Natural killer cell treated with Interleukin-12 subunit alpha and Interleukin-12 subunit beta and Interleukin-15 and Interleukin-18, amount 100 ng/mL, for 72 hours (primary cell): ENCODE measurements around the gene SLC13A4. TPM values are rescaled to one million over a fixed set of nuclear protein-coding genes. Genes with fewer than 3 reads are reported as not detected.
"Not testable (repeated sequence)": the region's sequence is repeated elsewhere in the genome, so short reads cannot be mapped to it uniquely, and the experiment has no call there.

Experiments
- ATAC-seq, 2 donors: fragments of 150-1000 bp; cut with Tn5 transposase in 1 of 2; sonication (Bioruptor Pico), chemical (Tn5 transposase) in 1 of 2; 2 replicates each; pipeline ENCODE4 v1.10.0; 2021
- DNase-seq: peaks from one replicate; pipeline ENCODE4 v3.0.0; 2022; ENCODE audit warnings: low spot score
- H3K27ac Mint-ChIP-seq, 2 donors: 1 replicate in 1 of 2; 2 replicates in 1 of 2; pipeline ENCODE4 v1.8.0; 2022; ENCODE audit warnings: mixed read lengths in 2 of 2, mild to moderate bottlenecking in 1 of 2, moderate library complexity in 1 of 2
- H3K27me3 Mint-ChIP-seq, 2 donors: 1 replicate in 1 of 2; 2 replicates in 1 of 2; pipeline ENCODE4 v1.8.0; 2022; ENCODE audit warnings: mixed read lengths in 2 of 2
- H3K36me3 Mint-ChIP-seq: one replicate; pipeline ENCODE4 v1.8.0; 2022; ENCODE audit warnings: mixed read lengths
- H3K4me1 Mint-ChIP-seq, 2 donors: 1 replicate in 1 of 2; 2 replicates in 1 of 2; pipeline ENCODE4 v1.8.0; 2022; ENCODE audit warnings: low read depth in 2 of 2, mixed read lengths in 2 of 2, mild to moderate bottlenecking in 1 of 2
- H3K4me3 Mint-ChIP-seq: one replicate; pipeline ENCODE4 v1.8.0; 2022; ENCODE audit warnings: mixed read lengths
- H3K9me3 Mint-ChIP-seq: 2 replicates; pipeline ENCODE4 v1.8.0; 2022; ENCODE audit warnings: mixed read lengths
- total RNA-seq, 2 donors: library from RNA; stranded (reverse); gene quantifications; one replicate each; pipeline ENCODE4 v1.2.3, GENCODE V29; 2022

SLC13A4 gene
- total RNA-seq, 2 donors from 2014 or later = not detected

- Mint-ChIP-seq H3K9me3 (no peaks in the 10 kb centered on the region), H3K27ac (no peak overlapping the region), H3K27me3 (peaks cover 0 to 11% of the 10 kb centered on the region in 2 donors), H3K36me3 (no peaks in the 10 kb centered on the region), H3K4me1 (no peaks in the 10 kb centered on the region), H3K4me3 (no peak overlapping the region)
- DNase-seq = no peak
- ATAC-seq = no peak
Measured at GRCh38 chr7:135743907-135744731, 16.1 kb upstream of the SLC13A4 start.

DNA sequence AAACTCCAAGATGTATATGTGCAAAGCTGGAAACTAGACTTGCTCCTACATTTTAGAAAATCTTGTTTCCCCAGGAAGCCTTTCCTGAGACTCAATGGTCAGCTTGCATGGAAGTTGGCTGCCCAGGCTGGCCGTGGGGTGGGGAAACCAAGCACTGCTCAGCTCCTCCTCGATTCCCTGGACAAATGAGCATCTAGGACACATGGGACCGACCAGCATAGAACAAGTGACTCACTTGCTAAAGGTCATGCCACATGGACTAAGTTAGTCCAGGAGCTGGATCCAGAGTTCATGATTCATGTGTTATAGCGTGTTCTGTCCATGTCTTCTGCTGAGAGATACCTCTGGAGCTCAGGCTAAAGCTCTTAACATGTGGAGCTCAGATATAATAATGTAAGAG is 14.4 kb upstream of the SLC13A4 start:
- H3K36me3 Mint-ChIP-seq = no peaks in the 10 kb centered on the region
- no peaks in the 10 kb centered on the region for H3K9me3 Mint-ChIP-seq
- peaks cover 4 to 19% of the 10 kb centered on the region in 2 donors for H3K27me3 Mint-ChIP-seq
- no peak overlapping the region for H3K4me3 Mint-ChIP-seq
- no peak overlapping the region for H3K27ac Mint-ChIP-seq
- no peak for ATAC-seq
- no peak for DNase-seq
- H3K4me1 Mint-ChIP-seq = no peaks in the 10 kb centered on the region

DNA sequence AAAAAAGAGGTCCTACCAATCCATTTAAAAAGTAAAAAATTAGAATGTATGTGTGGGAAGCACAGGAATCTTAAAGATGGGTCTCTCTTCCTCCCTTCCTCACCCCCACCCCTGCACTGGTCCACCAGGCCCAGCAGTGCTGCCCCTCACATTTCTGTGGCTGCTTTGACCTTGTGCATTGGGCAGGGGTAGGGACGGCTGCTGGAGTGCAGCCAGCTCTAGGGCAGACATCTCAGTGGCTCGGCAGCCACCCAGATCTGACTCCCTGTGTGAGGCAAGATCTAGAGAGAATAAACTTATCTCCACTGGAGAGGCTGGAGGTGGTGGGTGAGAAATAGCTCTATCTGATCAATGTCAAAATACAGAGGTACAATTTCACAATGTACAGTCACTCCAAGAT is 13.9 kb upstream of the SLC13A4 start:
- Mint-ChIP-seq H3K9me3 (no peaks in the 10 kb centered on the region), H3K4me3 (no peak overlapping the region), H3K27ac (no peak overlapping the region), H3K36me3 (no peaks in the 10 kb centered on the region), H3K27me3 (peaks cover 4 to 19% of the 10 kb centered on the region in 2 donors), H3K4me1 (no peaks in the 10 kb centered on the region)
- DNase-seq = no peak
- ATAC-seq = no peak

- H3K27ac Mint-ChIP-seq = no peak overlapping the region
- no peaks in the 10 kb centered on the region for H3K36me3 Mint-ChIP-seq
- no peaks in the 10 kb centered on the region for H3K9me3 Mint-ChIP-seq
- no peak for ATAC-seq
- no peak overlapping the region for H3K4me3 Mint-ChIP-seq
- peaks cover 4 to 19% of the 10 kb centered on the region in 2 donors for H3K27me3 Mint-ChIP-seq
- no peak for DNase-seq
- no peaks in the 10 kb centered on the region for H3K4me1 Mint-ChIP-seq
Measured at GRCh38 chr7:135740889-135741288, 12.9 kb upstream of the SLC13A4 start.

DNA sequence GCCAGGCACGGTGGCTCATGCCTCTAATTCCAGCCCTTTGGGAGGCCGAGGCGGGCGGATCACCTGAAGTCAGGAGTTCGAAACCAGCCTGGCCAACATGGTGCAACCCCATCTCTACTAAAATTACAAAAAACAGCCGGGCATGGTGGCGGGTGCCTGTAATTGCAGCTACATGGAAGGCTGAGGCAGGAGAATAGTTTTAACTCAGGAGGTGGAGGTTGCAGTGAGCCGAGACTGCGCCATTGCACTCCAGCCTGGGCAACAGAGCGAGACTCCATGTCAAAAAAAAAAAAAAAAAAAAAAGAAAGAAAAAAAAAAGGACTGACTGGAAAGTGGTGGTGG is 9.3 kb upstream of the SLC13A4 start:
- not testable (repeated sequence) for DNase-seq, H3K4me3 Mint-ChIP-seq, H3K27ac Mint-ChIP-seq, H3K36me3 Mint-ChIP-seq, ATAC-seq, H3K9me3 Mint-ChIP-seq, H3K4me1 Mint-ChIP-seq
- H3K27me3 Mint-ChIP-seq = peaks cover 4 to 14% of the 10 kb centered on the region in 2 donors

DNA sequence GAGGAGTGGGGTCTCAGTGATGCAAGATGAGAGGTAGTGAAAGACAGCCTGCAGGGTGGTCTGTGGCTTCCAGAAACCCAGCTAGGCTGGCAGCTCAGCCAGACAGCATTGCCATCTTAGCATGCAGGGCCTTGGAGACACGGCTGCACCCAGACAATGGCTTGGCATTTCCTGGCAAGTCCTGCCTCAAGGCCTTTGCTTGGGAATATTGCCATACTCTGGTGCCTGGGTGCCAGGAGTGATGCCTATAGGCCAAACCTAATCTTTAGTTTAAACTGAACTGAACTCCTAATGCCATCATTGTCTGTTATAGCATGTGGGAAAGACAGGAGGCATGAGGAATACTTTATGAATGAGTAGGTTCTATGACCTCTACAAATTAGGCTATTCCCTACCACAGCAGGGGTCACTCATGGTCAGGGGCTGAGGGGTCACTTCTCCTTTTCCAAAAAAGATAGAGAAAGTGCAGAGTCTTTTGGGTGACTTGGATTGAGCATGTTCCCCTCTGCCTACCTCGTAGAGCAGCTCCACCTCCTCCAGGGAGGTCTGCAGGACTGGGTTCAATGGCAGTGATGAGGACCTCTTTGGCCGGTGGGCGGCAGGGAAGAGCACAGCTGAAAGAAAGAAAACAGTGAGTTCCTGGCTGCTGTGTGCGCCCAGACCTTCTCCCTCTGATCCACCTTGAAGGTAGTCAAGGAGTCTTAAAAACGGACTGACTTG is 8.8 kb upstream of the SLC13A4 start:
- Mint-ChIP-seq H3K36me3 (no peaks in the 10 kb centered on the region), H3K27me3 (peaks cover 4 to 14% of the 10 kb centered on the region in 2 donors), H3K27ac (no peak overlapping the region), H3K4me3 (no peak overlapping the region), H3K9me3 (no peaks in the 10 kb centered on the region), H3K4me1 (no peaks in the 10 kb centered on the region)
- ATAC-seq (no peak), DNase-seq (no peak)

GRCh38 chr7:135734343-135734689 is 6.3 kb upstream of the SLC13A4 start:
- no peak overlapping the region for H3K27ac Mint-ChIP-seq
- no peaks in the 10 kb centered on the region for H3K4me1 Mint-ChIP-seq
- H3K9me3 Mint-ChIP-seq = no peaks in the 10 kb centered on the region
- peaks cover 9 to 21% of the 10 kb centered on the region in 2 donors for H3K27me3 Mint-ChIP-seq
- H3K4me3 Mint-ChIP-seq = no peak overlapping the region
- ATAC-seq = no peak
- H3K36me3 Mint-ChIP-seq = no peaks in the 10 kb centered on the region
- no peak for DNase-seq

- Mint-ChIP-seq H3K9me3 (no peaks in the 10 kb centered on the region), H3K4me3 (no peak overlapping the region), H3K27ac (no peak overlapping the region), H3K4me1 (no peaks in the 10 kb centered on the region), H3K27me3 (peaks cover 9 to 22% of the 10 kb centered on the region in 2 donors), H3K36me3 (no peaks in the 10 kb centered on the region)
- ATAC-seq (peak; percentile 31 to 40), DNase-seq (no peak)
Measured at GRCh38 chr7:135733603-135734342, 5.8 kb upstream of the SLC13A4 start.

GRCh38 chr7:135731131-135731530 is 3.1 kb upstream of the SLC13A4 start:
- H3K4me1 Mint-ChIP-seq = no peaks in the 10 kb centered on the region
- ATAC-seq = peak in 1 of 2 donors; percentile 29
- DNase-seq = no peak
- no peak overlapping the region for H3K27ac Mint-ChIP-seq
- peaks cover 6 to 15% of the 10 kb centered on the region in 2 donors for H3K27me3 Mint-ChIP-seq
- no peak overlapping the region for H3K4me3 Mint-ChIP-seq
- no peaks in the 10 kb centered on the region for H3K9me3 Mint-ChIP-seq
- no peaks in the 10 kb centered on the region for H3K36me3 Mint-ChIP-seq

DNA sequence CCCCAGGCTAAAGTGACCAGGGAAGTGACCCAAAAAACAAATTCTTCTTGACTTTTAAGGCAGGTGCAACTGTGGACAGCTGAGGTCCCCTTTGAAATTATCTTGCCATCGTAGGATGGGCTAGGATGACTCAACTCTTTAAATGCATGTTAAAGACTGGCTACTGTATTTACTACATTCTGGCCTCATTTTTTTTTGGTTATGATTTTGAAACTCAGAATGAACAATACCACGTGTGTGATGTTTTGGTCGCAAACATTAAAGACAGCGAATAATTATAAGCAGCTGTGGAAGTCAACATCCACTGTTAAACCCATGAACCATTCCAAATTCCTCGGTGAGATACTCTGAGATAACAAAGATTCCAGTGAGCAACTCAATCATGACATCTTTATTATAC is 1.2 kb upstream of the SLC13A4 start:
- Mint-ChIP-seq H3K4me1 (no peaks in the 10 kb centered on the region), H3K27me3 (peaks cover 8 to 13% of the 10 kb centered on the region in 2 donors), H3K36me3 (no peaks in the 10 kb centered on the region), H3K4me3 (no peak overlapping the region), H3K27ac (no peak overlapping the region), H3K9me3 (no peaks in the 10 kb centered on the region)
- no peak for DNase-seq
- no peak for ATAC-seq

GRCh38 chr7:135726911-135727673 is 894 bp downstream of the SLC13A4 start:
- Mint-ChIP-seq H3K9me3 (no peaks in the 10 kb centered on the region), H3K27me3 (peaks cover 12 to 17% of the 10 kb centered on the region in 2 donors), H3K27ac (no peak overlapping the region), H3K4me3 (no peak overlapping the region), H3K36me3 (no peaks in the 10 kb centered on the region), H3K4me1 (no peaks in the 10 kb centered on the region)
- ATAC-seq (peak in 1 of 2 donors; percentile 29), DNase-seq (no peak)

DNA sequence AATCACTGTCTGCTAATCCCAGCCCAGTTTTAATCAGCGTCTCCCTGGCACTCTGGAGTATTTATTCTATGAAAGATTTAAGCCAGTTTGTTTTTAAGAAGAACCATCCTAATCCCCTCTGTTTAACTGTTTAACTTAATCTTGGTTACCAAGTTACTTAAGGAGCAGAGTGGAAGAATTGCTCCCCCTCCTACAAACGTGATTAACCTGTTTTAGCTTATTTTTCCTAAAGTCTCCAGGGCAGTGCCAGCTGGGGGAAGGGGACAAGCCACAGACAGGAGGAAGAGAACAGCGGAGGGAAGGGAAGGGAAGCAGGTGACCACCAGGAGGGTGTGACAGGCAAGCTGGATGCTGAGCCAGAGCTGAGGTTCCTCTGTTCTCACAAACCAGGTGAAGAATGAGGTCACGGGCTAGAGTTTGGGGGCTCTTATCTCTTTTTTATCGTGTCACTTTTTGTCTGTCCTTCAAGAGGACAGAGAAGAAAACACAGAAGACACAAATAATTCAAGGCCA is 1.7 kb downstream of the SLC13A4 start:
- Mint-ChIP-seq H3K27me3 (peaks cover 12 to 17% of the 10 kb centered on the region in 2 donors), H3K27ac (no peak overlapping the region), H3K4me3 (no peak overlapping the region), H3K4me1 (no peaks in the 10 kb centered on the region), H3K9me3 (no peaks in the 10 kb centered on the region), H3K36me3 (no peaks in the 10 kb centered on the region)
- no peak for ATAC-seq
- DNase-seq = no peak

- Mint-ChIP-seq H3K4me1 (no peaks in the 10 kb centered on the region), H3K27ac (no peak overlapping the region), H3K27me3 (peaks cover 12 to 31% of the 10 kb centered on the region in 2 donors), H3K36me3 (no peaks in the 10 kb centered on the region), H3K4me3 (no peak overlapping the region), H3K9me3 (no peaks in the 10 kb centered on the region)
- ATAC-seq = no peak
- DNase-seq = no peak
Measured at GRCh38 chr7:135723411-135723810, 4.6 kb downstream of the SLC13A4 start.
